Epithelial cell of proximal tubule (primary cell): ENCODE data around the gene KCNC1. TPM values are rescaled to one million over a fixed set of nuclear protein-coding genes. Genes with fewer than 3 reads are reported as not detected.

Source experiments
- DNase-seq: peaks from one replicate; pipeline ENCODE4 v3.0.0-alpha.2; 2011; ENCODE audit warnings: low read depth
- H3K4me3 ChIP-seq: 2 replicates; pipeline ENCODE4 v1.5.1; 2011; ENCODE audit warnings: low read depth, mild to moderate bottlenecking, low read length
- total RNA-seq: library from RNA; depleted of rRNA; stranded (reverse); fragments of >200 nt; gene quantifications from 2 replicates; pipeline ENCODE4 v1.2.3, GENCODE V29; 2015
- TF ChIP-seq, protein P1 (sequence below): conservative IDR thresholded peaks from 2 replicates; pipeline ENCODE4 v1.5.1; 2012; ENCODE audit warnings: low read depth, mild to moderate bottlenecking, low read length

Gene KCNC1
- total RNA-seq, 1 donor from 2014 or later = not detected

DNA sequence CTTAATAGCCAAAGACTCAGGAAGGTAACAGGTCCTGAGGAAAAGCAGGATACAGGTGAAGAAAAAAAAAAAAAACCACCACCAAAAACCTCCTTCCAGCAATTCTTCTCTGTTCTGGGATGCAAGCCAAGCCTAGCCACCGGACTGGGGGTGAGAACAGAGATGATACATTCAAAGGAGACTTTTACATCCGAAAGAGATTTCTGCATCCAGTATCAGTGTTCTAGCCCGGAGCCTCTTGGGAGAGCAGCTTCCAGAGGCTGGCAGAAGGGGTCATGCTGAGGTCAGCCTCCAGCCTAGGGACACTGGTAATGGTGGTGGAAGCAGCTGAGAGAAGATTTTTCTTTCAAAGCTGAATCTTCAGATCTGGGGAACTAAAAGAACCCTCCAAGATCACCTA lies 76.2 kb downstream of the KCNC1 start:
- DNase-seq = no peak
- no peak overlapping the region for H3K4me3 ChIP-seq
- TF ChIP-seq, protein P1, sequence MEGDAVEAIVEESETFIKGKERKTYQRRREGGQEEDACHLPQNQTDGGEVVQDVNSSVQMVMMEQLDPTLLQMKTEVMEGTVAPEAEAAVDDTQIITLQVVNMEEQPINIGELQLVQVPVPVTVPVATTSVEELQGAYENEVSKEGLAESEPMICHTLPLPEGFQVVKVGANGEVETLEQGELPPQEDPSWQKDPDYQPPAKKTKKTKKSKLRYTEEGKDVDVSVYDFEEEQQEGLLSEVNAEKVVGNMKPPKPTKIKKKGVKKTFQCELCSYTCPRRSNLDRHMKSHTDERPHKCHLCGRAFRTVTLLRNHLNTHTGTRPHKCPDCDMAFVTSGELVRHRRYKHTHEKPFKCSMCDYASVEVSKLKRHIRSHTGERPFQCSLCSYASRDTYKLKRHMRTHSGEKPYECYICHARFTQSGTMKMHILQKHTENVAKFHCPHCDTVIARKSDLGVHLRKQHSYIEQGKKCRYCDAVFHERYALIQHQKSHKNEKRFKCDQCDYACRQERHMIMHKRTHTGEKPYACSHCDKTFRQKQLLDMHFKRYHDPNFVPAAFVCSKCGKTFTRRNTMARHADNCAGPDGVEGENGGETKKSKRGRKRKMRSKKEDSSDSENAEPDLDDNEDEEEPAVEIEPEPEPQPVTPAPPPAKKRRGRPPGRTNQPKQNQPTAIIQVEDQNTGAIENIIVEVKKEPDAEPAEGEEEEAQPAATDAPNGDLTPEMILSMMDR = no peak

- TF ChIP-seq, protein P1 = no peak
- no peak overlapping the region for H3K4me3 ChIP-seq
- DNase-seq = no peak
These were observed 76.8 kb downstream of the KCNC1 start for GRCh38 chr11:17811352-17811751.

GRCh38 chr11:17812091-17812864 lies 77.7 kb downstream of the KCNC1 start:
- no peak for DNase-seq
- no peak overlapping the region for H3K4me3 ChIP-seq

DNA sequence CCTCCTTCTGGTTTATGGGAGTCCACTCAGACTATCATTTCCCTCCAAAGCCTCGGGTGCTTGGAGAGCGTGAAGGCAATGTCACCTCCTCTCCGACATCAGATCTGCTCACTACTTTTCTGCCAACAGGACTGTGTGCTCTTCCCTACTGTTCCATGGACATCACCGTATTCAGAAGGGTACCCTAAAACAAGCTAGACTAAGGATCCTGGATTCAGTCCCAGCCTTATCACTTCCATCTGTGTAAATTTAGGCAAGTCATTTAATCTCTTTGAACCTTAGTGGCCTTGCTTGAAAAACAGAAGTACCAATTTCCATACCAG lies 78.2 kb downstream of the KCNC1 start:
- H3K4me3 ChIP-seq = no peak overlapping the region
- TF ChIP-seq, protein P1 = no peak
- DNase-seq = no peak

More at GRCh38 chr11:17812091-17812864, 77.7 kb downstream of the KCNC1 start:
- TF ChIP-seq, protein P1 = no peak

- TF ChIP-seq, protein P1 = no peak
- no peak overlapping the region for H3K4me3 ChIP-seq
- no peak for DNase-seq
These were observed 78.9 kb downstream of the KCNC1 start for GRCh38 chr11:17813391-17814059.

DNA sequence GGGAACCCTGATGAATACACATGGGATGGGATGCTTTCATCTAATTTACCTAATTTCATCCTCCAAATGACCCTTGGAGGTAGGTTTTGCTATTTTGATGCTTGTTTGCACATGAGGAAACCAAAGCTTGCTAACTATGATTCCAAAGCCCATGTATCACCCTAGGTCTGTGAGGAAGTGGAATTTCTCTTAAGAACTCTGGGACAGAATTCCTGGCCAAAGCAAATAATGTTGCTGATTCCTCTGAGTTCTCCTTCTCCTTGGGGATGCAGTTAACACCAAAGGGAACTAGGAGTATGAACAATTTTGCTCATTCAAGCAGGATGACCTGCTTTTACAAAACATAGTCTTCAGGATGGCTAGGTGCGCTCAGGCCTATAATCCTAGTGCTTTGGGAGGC lies 80.0 kb downstream of the KCNC1 start:
- TF ChIP-seq, protein P1 = no peak
- DNase-seq = no peak
- no peak overlapping the region for H3K4me3 ChIP-seq
